Endodermal cell (in vitro differentiated cells): ENCODE measurements around the gene CTDP1. TPM values are rescaled to one million over a fixed set of nuclear protein-coding genes. Genes with fewer than 3 reads are reported as not detected.

Experiments
- DNase-seq: peaks from one replicate; pipeline ENCODE4 v3.0.0-alpha.2; 2017
- H3K27ac ChIP-seq: 2 replicates; pipeline ENCODE4 v1.5.1; 2013; ENCODE audit warnings: mild to moderate bottlenecking, low read depth, low read length, moderate library complexity
- H3K27me3 ChIP-seq: 2 replicates; pipeline ENCODE4 v1.6.1; 2013; ENCODE audit warnings: mild to moderate bottlenecking, low read length, moderate library complexity; ENCODE audit not compliant: insufficient read depth, control insufficient read depth, poor library complexity, severe bottlenecking
- H3K36me3 ChIP-seq: 2 replicates; pipeline ENCODE4 v1.7.0; 2013; ENCODE audit warnings: mild to moderate bottlenecking, low read length, moderate library complexity; ENCODE audit not compliant: control insufficient read depth, insufficient read depth
- H3K4me1 ChIP-seq: one replicate; pipeline ENCODE4 v1.7.0; 2013; ENCODE audit warnings: low read length; ENCODE audit not compliant: control insufficient read depth, insufficient read depth
- H3K4me3 ChIP-seq: 2 replicates; pipeline ENCODE4 v1.5.1; 2013; ENCODE audit warnings: mild to moderate bottlenecking, low read length, moderate library complexity
- H3K9ac ChIP-seq: 2 replicates; pipeline ENCODE4 v1.6.1; 2013; ENCODE audit warnings: mild to moderate bottlenecking, low read length, moderate library complexity; ENCODE audit not compliant: poor library complexity, severe bottlenecking; ENCODE audit errors: extremely low read depth
- H3K9me3 ChIP-seq: 2 replicates; pipeline ENCODE4 v1.6.1; 2013; ENCODE audit warnings: mild to moderate bottlenecking, low read length, moderate library complexity; ENCODE audit not compliant: control insufficient read depth
- H3K27ac Mint-ChIP-seq: 2 replicates; pipeline ENCODE4 v1.8.0; 2020; ENCODE audit warnings: mixed read lengths
- H3K27me3 Mint-ChIP-seq: 2 replicates; pipeline ENCODE4 v1.8.0; 2021; ENCODE audit warnings: mild to moderate bottlenecking, mixed read lengths; ENCODE audit not compliant: insufficient read depth
- H3K36me3 Mint-ChIP-seq: 2 replicates; pipeline ENCODE4 v1.8.0; 2020; ENCODE audit warnings: low read depth, mixed read lengths
- H3K4me1 Mint-ChIP-seq: 2 replicates; pipeline ENCODE4 v1.8.0; 2020; ENCODE audit warnings: mixed read lengths
- H3K4me3 Mint-ChIP-seq: 2 replicates; pipeline ENCODE4 v1.8.0; 2020; ENCODE audit warnings: mild to moderate bottlenecking, moderate library complexity, mixed read lengths
- H3K9me3 Mint-ChIP-seq: 2 replicates; pipeline ENCODE4 v1.8.0; 2020; ENCODE audit warnings: mild to moderate bottlenecking, mixed read lengths
- WGBS, 2 experiments: methylation state at CpG; one replicate each; pipeline versions ENCODE4 v1.1.5 to v1.1.7; 2013; ENCODE audit warnings: missing lambda C conversion rate in 2 of 2, mixed read lengths in 1 of 2; ENCODE audit not compliant: insufficient coverage in 1 of 2, insufficient read length in 1 of 2; 5-methylcytosine and 5-hydroxymethylcytosine counted together
- total RNA-seq, 2 donors: library from RNA; stranded (reverse); fragmentation: NEBNext Ultra II Directional in 1 of 2; extraction: Animal tissue kit (Norgen Biotek cat#: 25700) in 1 of 2; gene quantifications; 2 replicates in 1 of 2; 3 replicates in 1 of 2; pipeline ENCODE4 v1.2.1, GENCODE V29; 2021
- TF ChIP-seq, protein P1 (sequence below): fragments of 200-600 bp; sonication (generic); conservative IDR thresholded peaks from 2 replicates; pipeline ENCODE4 v1.5.0; 2021; ENCODE audit warnings: antibody characterized with exemption, mild to moderate bottlenecking

CTDP1 gene
- total RNA-seq, 2 donors from 2014 or later: 29.8 to 35.6 TPM

DNA sequence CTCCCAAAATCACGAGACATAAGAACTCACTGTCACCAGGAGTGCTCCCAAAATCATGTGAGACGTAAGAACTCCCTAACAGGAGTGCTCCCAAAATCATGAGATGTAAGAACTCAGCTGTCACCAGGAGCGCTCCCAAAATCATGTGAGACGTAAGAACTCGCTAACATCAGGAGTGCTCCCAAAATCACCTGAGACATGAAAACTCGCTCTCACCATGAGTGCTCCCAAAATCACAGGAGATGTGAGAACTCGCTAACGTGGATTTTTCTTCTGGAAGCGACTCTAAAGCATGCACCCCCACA, 53.1 kb downstream of the CTDP1 start:
- Histone ChIP-seq H3K36me3 (peaks cover 73% of the 10 kb centered on the region), H3K27me3 (no peaks in the 10 kb centered on the region), H3K27ac (no peak overlapping the region), H3K9ac (no peak overlapping the region), H3K4me1 (no peaks in the 10 kb centered on the region), H3K9me3 (peaks cover 22% of the 10 kb centered on the region), H3K4me3 (no peak overlapping the region)
- peaks cover 90% of the 10 kb centered on the region for H3K36me3 Mint-ChIP-seq
- H3K4me3 Mint-ChIP-seq: no peak overlapping the region
- H3K27ac Mint-ChIP-seq: no peak overlapping the region
- DNase-seq: no peak
- WGBS, 2 experiments: 93 to 98% methylated on average over 9 of the region's 9 CpGs
- no peaks in the 10 kb centered on the region for H3K4me1 Mint-ChIP-seq
- peaks cover 21% of the 10 kb centered on the region for H3K9me3 Mint-ChIP-seq
- TF ChIP-seq, protein P1, sequence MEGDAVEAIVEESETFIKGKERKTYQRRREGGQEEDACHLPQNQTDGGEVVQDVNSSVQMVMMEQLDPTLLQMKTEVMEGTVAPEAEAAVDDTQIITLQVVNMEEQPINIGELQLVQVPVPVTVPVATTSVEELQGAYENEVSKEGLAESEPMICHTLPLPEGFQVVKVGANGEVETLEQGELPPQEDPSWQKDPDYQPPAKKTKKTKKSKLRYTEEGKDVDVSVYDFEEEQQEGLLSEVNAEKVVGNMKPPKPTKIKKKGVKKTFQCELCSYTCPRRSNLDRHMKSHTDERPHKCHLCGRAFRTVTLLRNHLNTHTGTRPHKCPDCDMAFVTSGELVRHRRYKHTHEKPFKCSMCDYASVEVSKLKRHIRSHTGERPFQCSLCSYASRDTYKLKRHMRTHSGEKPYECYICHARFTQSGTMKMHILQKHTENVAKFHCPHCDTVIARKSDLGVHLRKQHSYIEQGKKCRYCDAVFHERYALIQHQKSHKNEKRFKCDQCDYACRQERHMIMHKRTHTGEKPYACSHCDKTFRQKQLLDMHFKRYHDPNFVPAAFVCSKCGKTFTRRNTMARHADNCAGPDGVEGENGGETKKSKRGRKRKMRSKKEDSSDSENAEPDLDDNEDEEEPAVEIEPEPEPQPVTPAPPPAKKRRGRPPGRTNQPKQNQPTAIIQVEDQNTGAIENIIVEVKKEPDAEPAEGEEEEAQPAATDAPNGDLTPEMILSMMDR: no peak
- no peaks in the 10 kb centered on the region for H3K27me3 Mint-ChIP-seq

DNA sequence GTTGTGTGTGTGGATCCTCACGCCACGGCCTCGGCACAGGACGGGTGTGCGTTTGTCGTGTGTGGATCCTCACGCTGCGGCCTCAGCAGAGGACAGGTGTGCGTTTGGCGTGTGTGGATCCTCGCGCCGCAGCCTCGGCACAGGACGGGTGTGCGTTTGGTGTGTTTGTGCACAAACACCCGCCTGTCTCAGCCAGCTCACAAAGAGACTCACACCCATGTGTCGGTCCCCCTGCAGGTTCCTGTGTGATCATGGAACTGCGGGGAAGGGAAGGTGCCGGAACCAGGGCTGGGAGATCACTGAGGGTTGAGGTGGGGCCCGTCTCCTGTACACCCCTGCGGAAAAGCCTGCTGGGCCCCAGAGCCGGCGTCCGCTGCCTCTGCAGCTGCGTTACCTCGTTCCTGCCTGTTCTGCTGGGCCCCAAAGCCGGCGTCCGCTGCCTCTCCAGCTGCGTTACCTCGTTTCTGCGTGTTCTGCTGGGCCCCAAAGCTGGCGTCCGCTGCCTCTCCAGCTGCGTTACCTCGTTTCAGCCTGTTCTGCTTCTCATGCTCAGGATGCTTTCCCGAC, 53.6 kb downstream of the CTDP1 start:
- WGBS, 2 experiments: 94 to 96% methylated on average over 38 of the region's 38 CpGs
- H3K27ac ChIP-seq: no peak overlapping the region
- Mint-ChIP-seq H3K36me3 (peaks cover 90% of the 10 kb centered on the region), H3K4me3 (no peak overlapping the region), H3K9me3 (peaks cover 21% of the 10 kb centered on the region), H3K27me3 (no peaks in the 10 kb centered on the region), H3K27ac (no peak overlapping the region), H3K4me1 (no peaks in the 10 kb centered on the region)
- H3K9ac ChIP-seq: no peak overlapping the region
- no peaks in the 10 kb centered on the region for H3K27me3 ChIP-seq
- H3K9me3 ChIP-seq: peaks cover 22% of the 10 kb centered on the region
- H3K36me3 ChIP-seq: peaks cover 75% of the 10 kb centered on the region
- no peak overlapping the region for H3K4me3 ChIP-seq
- no peaks in the 10 kb centered on the region for H3K4me1 ChIP-seq
- DNase-seq: no peak
- TF ChIP-seq, protein P1: no peak

DNA sequence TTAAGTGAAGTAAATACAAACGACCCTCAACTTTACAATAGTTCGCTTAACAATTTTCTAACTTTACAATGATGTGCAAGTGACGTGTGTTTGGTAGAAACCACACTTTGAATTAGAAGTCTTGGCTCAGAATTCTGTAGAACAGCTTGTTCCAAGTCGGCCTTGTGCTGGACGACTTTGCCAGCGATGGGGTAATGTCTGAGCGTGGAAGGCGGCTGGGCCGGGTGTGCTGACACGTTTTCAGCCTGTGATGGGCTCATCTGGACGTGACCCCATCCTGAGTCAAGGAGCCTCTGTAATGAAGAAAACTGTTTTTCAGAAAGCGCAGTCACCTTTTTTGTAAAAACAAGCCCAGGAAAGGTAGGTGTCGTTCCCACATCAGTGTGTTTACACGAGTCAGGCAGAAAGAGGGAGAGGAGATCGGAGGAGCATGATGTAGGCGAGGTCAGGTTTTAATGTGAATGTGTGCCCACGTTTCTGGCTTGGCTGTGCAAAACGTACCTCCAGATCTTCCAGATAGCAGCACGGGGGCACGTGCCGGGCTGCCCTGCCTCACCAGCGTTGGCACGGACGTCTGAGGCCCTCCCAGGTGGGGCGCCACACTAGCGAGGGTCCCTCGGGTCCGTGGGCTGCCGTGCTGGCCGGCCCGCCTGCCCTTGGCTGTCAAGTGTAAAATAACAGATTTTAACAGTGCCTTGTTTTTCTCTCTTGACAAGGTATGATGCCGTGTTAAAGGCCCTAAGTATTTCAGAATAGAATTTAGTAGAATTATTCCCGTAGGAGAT, 54.6 kb downstream of the CTDP1 start:
- H3K9ac ChIP-seq: no peak overlapping the region
- H3K4me3 Mint-ChIP-seq: no peak overlapping the region
- H3K4me1 ChIP-seq: no peaks in the 10 kb centered on the region
- peaks cover 90% of the 10 kb centered on the region for H3K36me3 Mint-ChIP-seq
- H3K9me3 ChIP-seq: peaks cover 22% of the 10 kb centered on the region
- H3K9me3 Mint-ChIP-seq: peaks cover 21% of the 10 kb centered on the region
- TF ChIP-seq, protein P1: no peak
- no peak overlapping the region for H3K4me3 ChIP-seq
- H3K27ac ChIP-seq: no peak overlapping the region
- no peak for DNase-seq
- no peaks in the 10 kb centered on the region for H3K4me1 Mint-ChIP-seq
- H3K27me3 ChIP-seq: no peaks in the 10 kb centered on the region
- H3K36me3 ChIP-seq: peaks cover 72% of the 10 kb centered on the region
- H3K27me3 Mint-ChIP-seq: no peaks in the 10 kb centered on the region
- peak overlapping the region; percentile 7 for H3K27ac Mint-ChIP-seq
- 90 to 91% methylated on average over 31 to 33 of the region's 33 CpGs for WGBS, 2 experiments
